ENCODE measurements around the gene ATP5ME. TPM values are rescaled to one million over a fixed set of nuclear protein-coding genes. Genes with fewer than 3 reads are reported as not detected.

The ATP5ME gene
- total RNA-seq, 1 experiment from 2014 or later: 216 TPM

GRCh38 chr4:622996-623913, 50.8 kb downstream of the ATP5ME start:
- DNase-seq (ENCODE audit: low read depth): no peak

Other genes with a start within 250 kb of the ATP5ME start
- gene ZNF721, start 175.1 kb downstream of the ATP5ME start, total RNA-seq (2014; rRNA removed; shearing (Covaris generic)): 7.0 and 18.4 TPM in 2 replicates
- 31.4 and 38.2 TPM in 2 replicates for gene PIGG, start 175.1 kb downstream of the ATP5ME start, total RNA-seq (2014; rRNA removed; shearing (Covaris generic))
- not detected in 2 replicates for gene TMEM271, start 98.0 kb downstream of the ATP5ME start, total RNA-seq (2014; rRNA removed; shearing (Covaris generic))
- gene PDE6B, start 48.7 kb downstream of the ATP5ME start, total RNA-seq (2014; rRNA removed; shearing (Covaris generic)): 0.05 TPM in 1 of 2 replicates, not detected in the other
- gene MYL5, start 266 bp upstream of the ATP5ME start, total RNA-seq (2014; rRNA removed; shearing (Covaris generic)): 0.99 and 7.5 TPM in 2 replicates
- not detected in 2 replicates for gene SLC49A3, start 14.9 kb upstream of the ATP5ME start, total RNA-seq (2014; rRNA removed; shearing (Covaris generic))
- gene PCGF3, start 31.6 kb upstream of the ATP5ME start, total RNA-seq (2014; rRNA removed; shearing (Covaris generic)): 25.3 and 33.3 TPM in 2 replicates
- gene CPLX1, start 151.9 kb upstream of the ATP5ME start, total RNA-seq (2014; rRNA removed; shearing (Covaris generic)): not detected in 2 replicates